PC-9 (cell line): Measurements from ENCODE around the gene DCHS1. TPM values are rescaled to one million over a fixed set of nuclear protein-coding genes. Genes with fewer than 3 reads are reported as not detected.

Experiments
- BruUV-seq: library from RNA; stranded (reverse); fragments of 400-500 nt; replicated peaks from 2 replicates; lab custom pipeline; 2021; lab: Mats Ljungman, UMichigan
- CTCF ChIA-PET: fragments of 300-600 bp; sonication (Branson Sonifier 250); formaldehyde crosslinking; loops from one replicate; lab custom pipeline; 2022; ENCODE audit warnings: antibody characterized with exemption; lab: Charles Lee
- POLR2A ChIA-PET: fragments of 300-600 bp; sonication (Branson Sonifier 250); formaldehyde crosslinking; loops from one replicate; lab custom pipeline; 2022; ENCODE audit warnings: antibody characterized with exemption; ENCODE audit not compliant: unreplicated experiment; lab: Charles Lee
- DNase-seq, 2 experiments: peaks; one replicate each; pipeline versions ENCODE4 v3.0.0 to v3.0.0-alpha.2; 2015 to 2022; ENCODE audit warnings: mixed read lengths in 1 of 2
- H2AFZ ChIP-seq: fragments of 200-600 bp; sonication (generic); 2 replicates; pipeline ENCODE4 v1.8.1; 2017; ENCODE audit warnings: antibody characterized with exemption
- H3F3A ChIP-seq: fragments of 200-600 bp; sonication (generic); 2 replicates; pipeline ENCODE4 v1.8.1; 2017; ENCODE audit warnings: antibody characterized with exemption, mild to moderate bottlenecking, low read depth; ENCODE audit not compliant: insufficient read depth
- H3K27ac ChIP-seq: fragments of 200-600 bp; sonication (generic); 2 replicates; pipeline ENCODE4 v1.6.1; 2016; ENCODE audit warnings: mixed run types
- H3K27me3 ChIP-seq: fragments of 200-600 bp; sonication (generic); 2 replicates; pipeline ENCODE4 v1.6.1; 2016; ENCODE audit warnings: low read depth, mixed run types; ENCODE audit not compliant: insufficient read depth
- H3K36me3 ChIP-seq: fragments of 200-600 bp; sonication (generic); 2 replicates; pipeline ENCODE4 v1.6.1; 2016; ENCODE audit warnings: low read depth, mixed run types
- H3K4me1 ChIP-seq: fragments of 200-600 bp; sonication (generic); replicated peaks from 2 replicates; pipeline ENCODE4 v1.6.1; 2016; ENCODE audit warnings: mixed run types; ENCODE audit not compliant: insufficient read depth
- H3K4me2 ChIP-seq: fragments of 200-600 bp; sonication (generic); 2 replicates; pipeline ENCODE4 v1.6.1; 2017; ENCODE audit warnings: mixed run types
- H3K4me3 ChIP-seq: fragments of 200-600 bp; sonication (generic); 2 replicates; pipeline ENCODE4 v1.6.1; 2016; ENCODE audit warnings: mixed run types
- H3K79me2 ChIP-seq: fragments of 200-600 bp; sonication (generic); 2 replicates; pipeline ENCODE4 v1.6.1; 2017; ENCODE audit warnings: low read depth, mixed run types
- H3K9me2 ChIP-seq: fragments of 200-600 bp; sonication (generic); 2 replicates; pipeline ENCODE4 v1.8.1; 2017; ENCODE audit warnings: mild to moderate bottlenecking; ENCODE audit not compliant: insufficient read depth
- H3K9me3 ChIP-seq: fragments of 200-600 bp; sonication (generic); 2 replicates; pipeline ENCODE4 v1.8.1; 2016; ENCODE audit warnings: low read depth; ENCODE audit not compliant: insufficient read depth
- H4K20me1 ChIP-seq: fragments of 200-600 bp; sonication (generic); 2 replicates; pipeline ENCODE4 v1.8.1; 2017; ENCODE audit not compliant: insufficient read depth
- CTCF ChIP-seq: fragments of 200-600 bp; sonication (generic); conservative IDR thresholded peaks from 2 replicates; pipeline ENCODE4 v1.6.1; 2017; ENCODE audit warnings: mixed run types, antibody characterized with exemption, mild to moderate bottlenecking, moderate library complexity
- EZH2 ChIP-seq: fragments of 200-600 bp; sonication (generic); IDR thresholded peaks from 2 replicates; pipeline ENCODE4 v1.8.0; 2017; ENCODE audit warnings: antibody characterized with exemption, low read depth
- intact Hi-C: fragments of 100-400 bp; cut with micrococcal nuclease; formaldehyde crosslinking; loops from one replicate; pipeline ENCODE4 v1.10.0; 2022; ENCODE audit not compliant: unreplicated experiment
- total RNA-seq: library from RNA; stranded (reverse); gene quantifications from 2 replicates; pipeline ENCODE4 v1.2.3, GENCODE V29; 2021

The DCHS1 gene
- total RNA-seq, 1 experiment from 2014 or later, result 0.22 TPM

GRCh38 chr11:6572215-6572614 lies 83.4 kb downstream of the DCHS1 start:
- no peak overlapping the region for H3K27ac ChIP-seq
- TF ChIP-seq EZH2, result no peak
- no peak for TF ChIP-seq CTCF
- H2AFZ ChIP-seq, result no peak overlapping the region
- H3K9me2 ChIP-seq, result no peaks in the 10 kb centered on the region
- no peaks in the 10 kb centered on the region for H3K36me3 ChIP-seq
- no peaks in the 10 kb centered on the region for H4K20me1 ChIP-seq
- no peak overlapping the region for H3K4me2 ChIP-seq
- CTCF ChIA-PET, result no interaction called here
- no peak overlapping the region for H3K4me3 ChIP-seq
- BruUV-seq, result no TSS peak
- H3K79me2 ChIP-seq, result no peaks in the 10 kb centered on the region
- no peaks in the 10 kb centered on the region for H3F3A ChIP-seq
- no peaks in the 10 kb centered on the region for H3K27me3 ChIP-seq
- intact Hi-C loops, result no loop called here
- no peaks in the 10 kb centered on the region for H3K4me1 ChIP-seq
- no peak for DNase-seq
- H3K9me3 ChIP-seq, result no peaks in the 10 kb centered on the region
- POLR2A ChIA-PET, result no interaction called here

- no TSS peak for BruUV-seq
- TF ChIP-seq CTCF (no peak), EZH2 (no peak)
- no peak for DNase-seq
- Histone ChIP-seq H3K27me3 (no peaks in the 10 kb centered on the region), H3F3A (no peaks in the 10 kb centered on the region), H3K4me1 (no peaks in the 10 kb centered on the region), H3K27ac (no peak overlapping the region), H3K79me2 (no peaks in the 10 kb centered on the region), H3K4me3 (no peak overlapping the region), H3K9me2 (no peaks in the 10 kb centered on the region), H3K4me2 (no peak overlapping the region), H3K9me3 (no peaks in the 10 kb centered on the region), H2AFZ (no peak overlapping the region), H4K20me1 (no peaks in the 10 kb centered on the region), H3K36me3 (no peaks in the 10 kb centered on the region)
- ChIA-PET POLR2A (no interaction called here), CTCF (no interaction called here)
- intact Hi-C loops, result no loop called here
Observed at GRCh38 chr11:6571434-6572008, 84.1 kb downstream of the DCHS1 start.

Other genes with a start within 250 kb of the DCHS1 start
- gene APBB1, start 236.7 kb downstream of the DCHS1 start, total RNA-seq, result 0.90 and 1.4 TPM in 2 replicates
- gene HPX, start 214.8 kb downstream of the DCHS1 start, total RNA-seq, result 0.68 TPM in 1 of 2 replicates, not detected in the other
- gene TRIM3, start 181.9 kb downstream of the DCHS1 start, total RNA-seq, result 7.1 and 9.0 TPM in 2 replicates
- 42.7 and 49.5 TPM in 2 replicates for gene ARFIP2, start 174.5 kb downstream of the DCHS1 start, total RNA-seq
- 18.5 and 22.3 TPM in 2 replicates for gene TIMM10B, start 174.3 kb downstream of the DCHS1 start, total RNA-seq
- 13.9 and 14.0 TPM in 2 replicates for gene DNHD1, start 158.5 kb downstream of the DCHS1 start, total RNA-seq
- 10.0 and 10.1 TPM in 2 replicates for gene RRP8, start 52.2 kb downstream of the DCHS1 start, total RNA-seq
- gene ILK, start 52.0 kb downstream of the DCHS1 start, total RNA-seq, result 65.3 and 69.7 TPM in 2 replicates
- 51.5 and 61.2 TPM in 2 replicates for gene TAF10, start 43.6 kb downstream of the DCHS1 start, total RNA-seq
- gene TPP1, start 36.4 kb downstream of the DCHS1 start, total RNA-seq, result 31.4 and 46.7 TPM in 2 replicates
- gene MRPL17, start 27.5 kb upstream of the DCHS1 start, total RNA-seq, result 35.5 and 42.4 TPM in 2 replicates
- 0.11 and 0.25 TPM in 2 replicates for gene OR2AG2, start 116.2 kb upstream of the DCHS1 start, total RNA-seq
- not detected in 2 replicates for gene OR2AG1, start 127.2 kb upstream of the DCHS1 start, total RNA-seq
- 0.48 TPM in 1 of 2 replicates, not detected in the other for gene OR6A2, start 143.9 kb upstream of the DCHS1 start, total RNA-seq
- not detected in 2 replicates for gene OR10A5, start 189.9 kb upstream of the DCHS1 start, total RNA-seq
- gene OR10A2, start 207.2 kb upstream of the DCHS1 start, total RNA-seq, result not detected in 2 replicates
- not detected in 2 replicates for gene OR10A4, start 220.8 kb upstream of the DCHS1 start, total RNA-seq
- not detected in 2 replicates for gene OR2D2, start 236.7 kb upstream of the DCHS1 start, total RNA-seq